GM12878 (cell line): Measurements from ENCODE around the gene IGHMBP2. TPM values are rescaled to one million over a fixed set of nuclear protein-coding genes. Genes with fewer than 3 reads are reported as not detected.

Experiments
- ATAC-seq: fragments of 200-7000 bp; cut with Tn5 transposase; 3 replicates; pipeline ENCODE4 v1.9.1; 2020; ENCODE audit warnings: mild to moderate bottlenecking, moderate library complexity
- BruUV-seq: library from RNA; stranded (reverse); fragments of 400-500 nt; replicated peaks from 2 replicates; lab custom pipeline; 2021; lab: Mats Ljungman, UMichigan
- CTCF ChIA-PET: fragments of 300-600 bp; sonication (Branson Sonifier 250); formaldehyde crosslinking; extraction: SDS; loops from one replicate; lab custom pipeline; 2021; ENCODE audit warnings: inconsistent platforms; lab: Yijun Ruan, JAX
- POLR2A ChIA-PET: fragments of 350-600 bp; formaldehyde crosslinking; extraction: SDS; loops from one replicate; lab custom pipeline; 2021; ENCODE audit warnings: inconsistent platforms; lab: Charles Lee
- RAD21 ChIA-PET: fragments of 300-600 bp; sonication (Branson Sonifier 250); formaldehyde crosslinking; loops from one replicate; lab custom pipeline; 2023; ENCODE audit warnings: antibody characterized with exemption; ENCODE audit not compliant: unreplicated experiment; lab: Charles Lee
- SMC1A ChIA-PET: fragments of 300-600 bp; sonication (Branson Sonifier 250); formaldehyde crosslinking; loops from one replicate; lab custom pipeline; 2023; ENCODE audit not compliant: unreplicated experiment, uncharacterized antibody; lab: Charles Lee
- DNase-seq: peaks from one replicate; pipeline ENCODE4 v3.0.0-alpha.2; 2011; ENCODE audit warnings: low read depth, low spot score
- FAIRE-seq: peaks from 3 replicates; lab custom pipeline; 2011; peaks lifted over from hg19 to GRCh38; lab: Jason Lieb, UNC
- H2AFZ ChIP-seq: 2 replicates; pipeline ENCODE4 v1.6.0; 2011; ENCODE audit warnings: low read depth, low read length, control low read depth; ENCODE audit not compliant: control insufficient read depth
- H3K27ac ChIP-seq: 2 replicates; pipeline ENCODE4 v1.5.1; 2011; ENCODE audit warnings: control low read depth; ENCODE audit not compliant: control insufficient read depth, insufficient read depth
- H3K27me3 ChIP-seq, 2 experiments: replicated peaks in 1 of 2; 2 replicates each; pipeline versions ENCODE4 v1.6.0 to v1.6.1; 2011; ENCODE audit warnings: low read length in 1 of 2; ENCODE audit not compliant: control insufficient read depth in 2 of 2, insufficient read depth in 2 of 2
- H3K36me3 ChIP-seq, 2 experiments: 2 replicates each; pipeline ENCODE4 v1.5.1; 2011; ENCODE audit warnings: low read length in 1 of 2; ENCODE audit not compliant: control insufficient read depth in 2 of 2, insufficient read depth in 2 of 2
- H3K4me1 ChIP-seq: 2 replicates; pipeline ENCODE4 v1.6.1; 2011; ENCODE audit warnings: mild to moderate bottlenecking, low read length, moderate library complexity, mixed read lengths; ENCODE audit not compliant: control insufficient read depth, insufficient read depth
- H3K4me2 ChIP-seq: 2 replicates; pipeline ENCODE4 v1.6.0; 2011; ENCODE audit warnings: control low read depth; ENCODE audit not compliant: control insufficient read depth, insufficient read depth
- H3K4me3 ChIP-seq: fragments of 200-600 bp; sonication (generic); 2 replicates; pipeline ENCODE4 v1.5.1; 2016
- H3K79me2 ChIP-seq: 2 replicates; pipeline ENCODE4 v1.6.0; 2011; ENCODE audit warnings: low read length; ENCODE audit not compliant: control insufficient read depth, insufficient read depth
- H3K9ac ChIP-seq: 2 replicates; pipeline ENCODE4 v1.8.0; 2011; ENCODE audit warnings: low read length, control low read depth, mixed read lengths; ENCODE audit not compliant: control insufficient read depth, insufficient read depth
- H3K9me3 ChIP-seq: replicated peaks from 3 replicates; pipeline ENCODE4 v1.5.1; 2011; ENCODE audit warnings: mild to moderate bottlenecking, low read length; ENCODE audit not compliant: control insufficient read depth, insufficient read depth
- H4K20me1 ChIP-seq: 2 replicates; pipeline ENCODE4 v1.6.0; 2011; ENCODE audit not compliant: control insufficient read depth, insufficient read depth
- BCLAF1 ChIP-seq: fragments of 450-650 bp; IDR thresholded peaks from 2 replicates; pipeline ENCODE4 v1.6.1; 2017; ENCODE audit warnings: antibody characterized with exemption, mild to moderate bottlenecking, moderate library complexity
- CBX5 ChIP-seq: sonication (generic); IDR thresholded peaks from 2 replicates; pipeline ENCODE4 v1.6.1; 2016; ENCODE audit warnings: low read depth, moderate library complexity, mild to moderate bottlenecking, inconsistent platforms
- HDGF ChIP-seq: fragments of 450-650 bp; IDR thresholded peaks from 2 replicates; pipeline ENCODE4 v1.6.1; 2016; ENCODE audit warnings: antibody characterized with exemption
- IRF4 ChIP-seq: IDR thresholded peaks from 2 replicates; pipeline ENCODE4 v1.6.1; 2011; ENCODE audit warnings: low read depth, low read length
- LARP7 ChIP-seq: fragments of 450-650 bp; IDR thresholded peaks from 2 replicates; pipeline ENCODE4 v1.6.1; 2017; ENCODE audit warnings: mild to moderate bottlenecking
- NFIC ChIP-seq: IDR thresholded peaks from 2 replicates; pipeline ENCODE4 v1.6.1; 2012; ENCODE audit warnings: low read depth, mild to moderate bottlenecking, inconsistent platforms, low read length, moderate library complexity
- NFXL1 ChIP-seq: fragments of 450-650 bp; IDR thresholded peaks from 2 replicates; pipeline ENCODE4 v1.6.1; 2017; ENCODE audit warnings: antibody characterized with exemption, mild to moderate bottlenecking, borderline replicate concordance
- NR2F1 ChIP-seq: fragments of 450-650 bp; conservative IDR thresholded peaks from 2 replicates; pipeline ENCODE4 v1.6.1; 2017; ENCODE audit warnings: mild to moderate bottlenecking
- PAX5 ChIP-seq: IDR thresholded peaks from 2 replicates; pipeline ENCODE4 v1.6.1; 2011; ENCODE audit warnings: low read depth, low read length, borderline replicate concordance
- PML ChIP-seq: IDR thresholded peaks from 2 replicates; pipeline ENCODE4 v1.6.1; 2012; ENCODE audit warnings: low read length, inconsistent platforms
- POLR2A ChIP-seq: IDR thresholded peaks from 2 replicates; pipeline ENCODE4 v1.6.1; 2011; ENCODE audit warnings: low read depth, mild to moderate bottlenecking, low read length
- RAD51 ChIP-seq: fragments of 450-650 bp; IDR thresholded peaks from 2 replicates; pipeline ENCODE4 v1.6.1; 2016; ENCODE audit warnings: moderate library complexity, mild to moderate bottlenecking, inconsistent platforms
- RB1 ChIP-seq: fragments of 450-650 bp; formaldehyde crosslinking; IDR thresholded peaks from 2 replicates; pipeline ENCODE4 v1.6.1; 2017; ENCODE audit warnings: mild to moderate bottlenecking, borderline replicate concordance
- SREBF2 ChIP-seq: IDR thresholded peaks from 2 replicates; pipeline ENCODE4 v1.6.1; 2012; ENCODE audit warnings: mild to moderate bottlenecking, low read length
- TCF3 ChIP-seq: IDR thresholded peaks from 2 replicates; pipeline ENCODE4 v1.6.1; 2012; ENCODE audit warnings: low read depth, mild to moderate bottlenecking, low read length, borderline replicate concordance; ENCODE audit not compliant: insufficient read depth
- ZNF622 ChIP-seq: fragments of 450-650 bp; IDR thresholded peaks from 2 replicates; pipeline ENCODE4 v1.6.1; 2017; ENCODE audit warnings: mild to moderate bottlenecking, inconsistent platforms
- WGBS: methylation state at CpG from one replicate; pipeline ENCODE4 v1.1.6; 2016; ENCODE audit warnings: low lambda C conversion rate; ENCODE audit not compliant: insufficient replicate concordance, insufficient coverage; ENCODE audit errors: missing lambda C conversion rate; 5-methylcytosine and 5-hydroxymethylcytosine counted together
- in situ Hi-C: fragments of 300-500 bp; cut with MboI; formaldehyde crosslinking; loops from 9 replicates; pipeline ENCODE4 v1.14.3; 2018; ENCODE audit warnings: mixed read lengths
- intact Hi-C: fragments of 100-400 bp; cut with micrococcal nuclease; formaldehyde crosslinking; loops from one replicate; pipeline ENCODE4 v1.14.2; 2022; ENCODE audit not compliant: unreplicated experiment
- polyA plus RNA-seq, 11 experiments: library from polyadenylated mRNA; depleted of rRNA in 4 of 11; unstranded in 6 of 11; stranded (reverse) in 5 of 11; fragments of >200 nt; fragmentation: Nextera tagmentation in 4 of 11; fragmentation: Illumina TruSeq in 1 of 11; extraction: Ambion mirVana in 4 of 11; extraction: Trizol in 1 of 11; gene quantifications; 1 replicate in 1 of 11; 2 replicates in 10 of 11; pipeline versions ENCODE4 v1.2.1 to v1.2.3, GENCODE V29; 2011 to 2016; ENCODE audit warnings: inconsistent platforms in 2 of 11, missing spikeins in 2 of 11, low read depth in 1 of 11
- total RNA-seq, 4 experiments: library from RNA; depleted of rRNA in 3 of 4; stranded (reverse); fragments of >200 nt in 3 of 4; fragmentation: Illumina TruSeq in 1 of 4; extraction: Trizol in 1 of 4; gene quantifications; 2 replicates each; pipeline versions ENCODE4 v1.2.1 to v1.2.3, GENCODE V29; 2013 to 2021
- TF ChIP-seq, protein P1 (sequence below): fragments of 450-650 bp; formaldehyde crosslinking; IDR thresholded peaks from 2 replicates; pipeline ENCODE4 v1.5.0; 2022; ENCODE audit warnings: mild to moderate bottlenecking, missing genetic modification characterization
- TF ChIP-seq, protein P2 (sequence below): fragments of 450-650 bp; IDR thresholded peaks from 2 replicates; pipeline ENCODE4 v1.6.1; 2017; ENCODE audit warnings: borderline replicate concordance

IGHMBP2 gene
- total and polyA plus RNA-seq, 10 of the 15 experiments (the other 5 are each of a cell fraction or from before 2014, with no cell fraction given): 1.4 to 20.1 (median 11.2) TPM

- TF ChIP-seq CBX5: no peak
- TF ChIP-seq TCF3: no peak
- TF ChIP-seq BCLAF1: no peak
- TF ChIP-seq RAD51: no peak
- no peak for TF ChIP-seq SREBF2
These were observed 24.6 kb downstream of the IGHMBP2 start (continued) for GRCh38 chr11:68928136-68928880.

- no peaks in the 10 kb centered on the region for H3K79me2 ChIP-seq
- H3K4me2 ChIP-seq: no peak overlapping the region
- no peaks in the 10 kb centered on the region for H4K20me1 ChIP-seq
- peaks cover 11% of the 10 kb centered on the region for H3K4me1 ChIP-seq
- DNase-seq (no peak), FAIRE-seq (no peak), ATAC-seq (no peak)
- H3K4me3 ChIP-seq: no peak overlapping the region
- BruUV-seq: no TSS peak
- no peaks in the 10 kb centered on the region for H3K27me3 ChIP-seq
- ChIA-PET CTCF (no interaction called here), SMC1A (interaction anchor here (0.7 kb wide), 1 partner anchor 1693 kb away, joined by 3 read pairs; no protein-coding TSS in a partner anchor), RAD21 (no interaction called here), POLR2A (interaction anchor here (1.1 kb wide), 1 partner anchor 26 kb away, joined by 4 read pairs; the partner anchor contains the start of genes IGHMBP2 and MRPL21)
- no peak overlapping the region for H2AFZ ChIP-seq
- in situ Hi-C loops (no loop called here), intact Hi-C loops (no loop called here)
- peaks cover 14% of the 10 kb centered on the region for H3K9me3 ChIP-seq
- H3K36me3 ChIP-seq: peaks cover 13 to 20% of the 10 kb centered on the region in 2 experiments; a peak in 3 of 4 replicates
- H3K27ac ChIP-seq: no peak overlapping the region
- no peak overlapping the region for H3K9ac ChIP-seq
- WGBS: 98% methylated on average over 20 of the region's 20 CpGs
- TF ChIP-seq, protein P1, sequence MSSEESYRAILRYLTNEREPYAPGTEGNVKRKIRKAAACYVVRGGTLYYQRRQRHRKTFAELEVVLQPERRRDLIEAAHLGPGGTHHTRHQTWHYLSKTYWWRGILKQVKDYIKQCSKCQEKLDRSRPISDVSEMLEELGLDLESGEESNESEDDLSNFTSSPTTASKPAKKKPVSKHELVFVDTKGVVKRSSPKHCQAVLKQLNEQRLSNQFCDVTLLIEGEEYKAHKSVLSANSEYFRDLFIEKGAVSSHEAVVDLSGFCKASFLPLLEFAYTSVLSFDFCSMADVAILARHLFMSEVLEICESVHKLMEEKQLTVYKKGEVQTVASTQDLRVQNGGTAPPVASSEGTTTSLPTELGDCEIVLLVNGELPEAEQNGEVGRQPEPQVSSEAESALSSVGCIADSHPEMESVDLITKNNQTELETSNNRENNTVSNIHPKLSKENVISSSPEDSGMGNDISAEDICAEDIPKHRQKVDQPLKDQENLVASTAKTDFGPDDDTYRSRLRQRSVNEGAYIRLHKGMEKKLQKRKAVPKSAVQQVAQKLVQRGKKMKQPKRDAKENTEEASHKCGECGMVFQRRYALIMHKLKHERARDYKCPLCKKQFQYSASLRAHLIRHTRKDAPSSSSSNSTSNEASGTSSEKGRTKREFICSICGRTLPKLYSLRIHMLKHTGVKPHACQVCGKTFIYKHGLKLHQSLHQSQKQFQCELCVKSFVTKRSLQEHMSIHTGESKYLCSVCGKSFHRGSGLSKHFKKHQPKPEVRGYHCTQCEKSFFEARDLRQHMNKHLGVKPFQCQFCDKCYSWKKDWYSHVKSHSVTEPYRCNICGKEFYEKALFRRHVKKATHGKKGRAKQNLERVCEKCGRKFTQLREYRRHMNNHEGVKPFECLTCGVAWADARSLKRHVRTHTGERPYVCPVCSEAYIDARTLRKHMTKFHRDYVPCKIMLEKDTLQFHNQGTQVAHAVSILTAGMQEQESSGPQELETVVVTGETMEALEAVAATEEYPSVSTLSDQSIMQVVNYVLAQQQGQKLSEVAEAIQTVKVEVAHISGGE: no peak
- TF ChIP-seq NR2F1: no peak
- TF ChIP-seq POLR2A: no peak
- TF ChIP-seq ZNF622: no peak
- TF ChIP-seq NFIC: no peak
- no peak for TF ChIP-seq PML
- no peak for TF ChIP-seq HDGF
- TF ChIP-seq LARP7: no peak
- no peak for TF ChIP-seq NFXL1
- TF ChIP-seq IRF4: no peak
- TF ChIP-seq RB1: no peak
- no peak for TF ChIP-seq PAX5
- TF ChIP-seq, protein P2, sequence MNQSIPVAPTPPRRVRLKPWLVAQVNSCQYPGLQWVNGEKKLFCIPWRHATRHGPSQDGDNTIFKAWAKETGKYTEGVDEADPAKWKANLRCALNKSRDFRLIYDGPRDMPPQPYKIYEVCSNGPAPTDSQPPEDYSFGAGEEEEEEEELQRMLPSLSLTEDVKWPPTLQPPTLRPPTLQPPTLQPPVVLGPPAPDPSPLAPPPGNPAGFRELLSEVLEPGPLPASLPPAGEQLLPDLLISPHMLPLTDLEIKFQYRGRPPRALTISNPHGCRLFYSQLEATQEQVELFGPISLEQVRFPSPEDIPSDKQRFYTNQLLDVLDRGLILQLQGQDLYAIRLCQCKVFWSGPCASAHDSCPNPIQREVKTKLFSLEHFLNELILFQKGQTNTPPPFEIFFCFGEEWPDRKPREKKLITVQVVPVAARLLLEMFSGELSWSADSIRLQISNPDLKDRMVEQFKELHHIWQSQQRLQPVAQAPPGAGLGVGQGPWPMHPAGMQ: no peak
These were observed 25.4 kb downstream of the IGHMBP2 start for GRCh38 chr11:68929135-68929534.
